T-cell (primary cell): ENCODE data around the gene HINFP. TPM values are rescaled to one million over a fixed set of nuclear protein-coding genes. Genes with fewer than 3 reads are reported as not detected.

Source experiments
- ATAC-seq, 4 experiments: fragments of 200-7000 bp in 3 of 4; fragments of 150-1000 bp in 1 of 4; cut with Tn5 transposase; replicated peaks in 1 of 4; 1 replicate in 3 of 4; 2 replicates in 1 of 4; pipeline ENCODE4 v1.10.0; 2021; ENCODE audit warnings: moderate library complexity in 3 of 4, mild to moderate bottlenecking in 2 of 4, moderate number of reproducible peaks in 1 of 4
- CTCF ChIA-PET, 2 donors: fragments of 300-600 bp; sonication (Branson Sonifier 250); formaldehyde crosslinking; loops; one replicate each; lab custom pipeline; 2022; ENCODE audit warnings: antibody characterized with exemption in 2 of 2; lab: Charles Lee
- POLR2A ChIA-PET, 2 donors: fragments of 300-600 bp; sonication (Branson Sonifier 250); formaldehyde crosslinking; loops; one replicate each; lab custom pipeline; 2022; ENCODE audit warnings: antibody characterized with exemption in 2 of 2; lab: Charles Lee
- DNase-seq, 35 experiments: peaks; one replicate each; pipeline versions ENCODE4 v3.0.0 to v3.0.0-alpha.2; 2013 to 2023
- H3K27ac ChIP-seq: one replicate; pipeline ENCODE4 v1.5.1; 2013; ENCODE audit warnings: low read length
- H3K27me3 ChIP-seq, 2 experiments: replicated peaks in 1 of 2; 1 replicate in 1 of 2; 2 replicates in 1 of 2; pipeline versions ENCODE4 v1.6.1 to v1.7.0; 2013; ENCODE audit warnings: low read length in 1 of 2, mixed read lengths in 1 of 2; ENCODE audit not compliant: control insufficient read depth in 2 of 2, insufficient read depth in 2 of 2; ENCODE audit errors: extremely low read depth in 1 of 2
- H3K36me3 ChIP-seq, 2 donors: 1 replicate in 1 of 2; 2 replicates in 1 of 2; pipeline versions ENCODE4 v1.6.1 to v1.7.0; 2013; ENCODE audit warnings: low read length in 1 of 2; ENCODE audit not compliant: control insufficient read depth in 2 of 2, insufficient read depth in 1 of 2; ENCODE audit errors: extremely low read depth in 1 of 2
- H3K4me1 ChIP-seq, 2 experiments: 1 replicate in 1 of 2; 2 replicates in 1 of 2; pipeline versions ENCODE4 v1.6.1 to v1.7.0; 2013; ENCODE audit warnings: low read length in 2 of 2, mixed read lengths in 1 of 2; ENCODE audit not compliant: insufficient read depth in 2 of 2, control insufficient read depth in 1 of 2; ENCODE audit errors: extremely low read depth in 1 of 2
- H3K4me3 ChIP-seq, 2 donors: 1 replicate in 1 of 2; 2 replicates in 1 of 2; pipeline versions ENCODE4 v1.5.1 to v1.7.0; 2013; ENCODE audit warnings: mild to moderate bottlenecking in 2 of 2, low read length in 1 of 2, moderate library complexity in 1 of 2; ENCODE audit not compliant: control insufficient read depth in 1 of 2; ENCODE audit errors: extremely low read depth in 1 of 2
- H3K9me3 ChIP-seq: 2 replicates; pipeline ENCODE4 v1.7.0; 2013
- H3K27ac Mint-ChIP-seq, 2 donors: one replicate each; pipeline ENCODE4 v1.8.0; 2020 to 2021; ENCODE audit warnings: mild to moderate bottlenecking in 2 of 2, mixed read lengths in 2 of 2
- H3K27me3 Mint-ChIP-seq, 2 donors: one replicate each; pipeline ENCODE4 v1.8.0; 2021 to 2022; ENCODE audit warnings: mixed read lengths in 2 of 2
- H3K36me3 Mint-ChIP-seq: one replicate; pipeline ENCODE4 v1.8.0; 2021; ENCODE audit warnings: mixed read lengths
- H3K4me1 Mint-ChIP-seq, 3 donors: one replicate each; pipeline ENCODE4 v1.8.0; 2020 to 2022; ENCODE audit warnings: mixed read lengths in 3 of 3, mild to moderate bottlenecking in 1 of 3
- H3K4me3 Mint-ChIP-seq, 3 donors: one replicate each; pipeline ENCODE4 v1.8.0; 2020 to 2022; ENCODE audit warnings: mild to moderate bottlenecking in 3 of 3, mixed read lengths in 3 of 3, moderate library complexity in 3 of 3
- H3K9me3 Mint-ChIP-seq, 3 donors: one replicate each; pipeline ENCODE4 v1.8.0; 2020 to 2022; ENCODE audit warnings: mixed read lengths in 3 of 3
- WGBS: methylation state at CpG from one replicate; pipeline ENCODE4 v1.1.5; 2013; ENCODE audit warnings: missing lambda C conversion rate; ENCODE audit not compliant: insufficient coverage; 5-methylcytosine and 5-hydroxymethylcytosine counted together
- total RNA-seq, 35 experiments: library from RNA in 6 of 35; stranded (reverse) in 6 of 35; fragments of 120-200 nt in 1 of 35; gene quantifications; one replicate each; pipeline versions ENCODE4 v1.2.1 to v1.2.4 and lab custom pipeline; 2013 to 2026

The HINFP gene
- total RNA-seq, 5 donors from 2014 or later (not counting 1 experiment from before 2014, with no cell fraction given): 30.0 to 68.5 (median 56.7) TPM

DNA sequence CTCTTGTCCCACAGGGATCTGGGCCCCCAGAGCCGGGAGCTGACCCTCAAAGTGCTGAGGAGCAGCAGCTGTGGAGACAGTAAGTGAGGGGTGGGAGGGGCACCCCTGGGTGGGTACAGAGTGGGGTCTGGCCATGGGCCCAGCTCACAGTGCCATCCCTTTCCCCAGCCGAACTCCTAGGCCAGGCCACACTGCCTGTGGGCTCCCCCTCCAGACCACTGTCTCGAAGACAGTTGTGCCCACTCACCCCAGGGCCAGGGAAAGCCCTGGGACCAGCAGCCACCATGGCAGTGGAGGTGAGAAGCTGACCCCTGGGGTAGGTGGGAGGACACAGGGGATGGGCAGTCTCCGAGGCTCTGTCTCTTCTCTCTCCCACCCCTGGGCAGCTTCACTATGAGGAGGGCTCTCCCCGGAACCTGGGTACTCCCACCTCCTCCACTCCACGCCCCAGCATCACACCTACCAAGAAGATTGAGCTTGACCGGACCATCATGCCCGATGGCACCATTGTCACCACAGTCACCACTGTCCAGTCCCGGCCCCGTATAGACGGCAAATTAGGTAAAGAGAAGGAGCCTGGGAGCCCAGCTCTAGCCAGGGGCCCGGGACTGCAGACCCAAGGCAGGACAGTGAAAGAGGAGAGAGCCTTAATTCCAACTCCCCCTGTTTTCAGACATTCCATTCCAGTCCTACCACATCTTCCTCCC lies 8.9 kb upstream of the HINFP start:
- Mint-ChIP-seq H3K9me3 (no peaks in the 10 kb centered on the region), H3K4me1 (peaks cover 51 to 62% (median 58%) of the 10 kb centered on the region in 3 donors), H3K27ac (peak overlapping the region; percentile 96 to 99), H3K27me3 (no peaks in the 10 kb centered on the region), H3K36me3 (peaks cover 40% of the 10 kb centered on the region), H3K4me3 (no peak overlapping the region)
- Histone ChIP-seq H3K4me3 (no peak overlapping the region), H3K27ac (no peak overlapping the region), H3K9me3 (no peaks in the 10 kb centered on the region), H3K27me3 (no peaks in the 10 kb centered on the region), H3K4me1 (peaks cover 8 to 66% of the 10 kb centered on the region in 2 experiments), H3K36me3 (peaks cover 14 to 63% of the 10 kb centered on the region in 2 donors)
- ATAC-seq (no peak), DNase-seq (no peak)
- 97% methylated on average over 6 of the region's 12 CpGs for WGBS
- ChIA-PET POLR2A (interaction anchor here in 1 of 2 donors (0.6 kb wide), 1 partner anchor 13 kb away, joined by 5 read pairs; no protein-coding TSS in a partner anchor), CTCF (interaction anchor here in 1 of 2 donors (0.9 kb wide), 1 partner anchor 10 kb away, joined by 4 read pairs; the partner anchor contains the start of gene DPAGT1)

DNA sequence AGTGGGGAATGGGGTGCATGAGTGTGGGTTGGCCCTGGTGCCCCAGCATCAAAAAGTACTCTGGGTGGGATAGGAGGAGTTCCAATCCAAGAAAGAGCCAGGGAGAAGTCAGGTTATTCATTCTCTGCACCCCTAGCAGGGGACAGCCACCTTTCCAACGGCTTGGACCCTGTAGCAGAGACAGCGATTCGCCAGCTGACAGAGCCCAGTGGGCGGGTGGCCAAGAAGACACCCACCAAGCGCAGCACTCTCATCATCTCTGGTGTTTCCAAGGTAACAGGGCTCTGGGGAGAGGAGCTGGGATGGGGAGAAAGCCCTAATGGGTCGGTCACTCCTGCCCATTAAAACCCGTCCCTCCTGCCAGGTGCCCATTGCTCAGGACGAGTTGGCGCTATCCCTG lies 7.7 kb upstream of the HINFP start:
- H3K9me3 ChIP-seq: no peaks in the 10 kb centered on the region
- Mint-ChIP-seq H3K36me3 (peaks cover 40% of the 10 kb centered on the region), H3K27me3 (no peaks in the 10 kb centered on the region), H3K4me3 (no peak overlapping the region), H3K4me1 (peaks cover 45 to 55% (median 53%) of the 10 kb centered on the region in 3 donors), H3K27ac (peak overlapping the region; percentile 96 to 99), H3K9me3 (no peaks in the 10 kb centered on the region)
- ChIA-PET CTCF (no interaction called here), POLR2A (no interaction called here)
- no peak overlapping the region for H3K27ac ChIP-seq
- 96% methylated on average over 3 of the region's 9 CpGs for WGBS
- ATAC-seq (no peak), DNase-seq (no peak)
- no peaks in the 10 kb centered on the region for H3K27me3 ChIP-seq
- H3K36me3 ChIP-seq: peaks cover 14 to 67% of the 10 kb centered on the region in 2 donors
- H3K4me1 ChIP-seq: peaks cover 5 to 57% of the 10 kb centered on the region in 2 experiments
- no peak overlapping the region for H3K4me3 ChIP-seq

DNA sequence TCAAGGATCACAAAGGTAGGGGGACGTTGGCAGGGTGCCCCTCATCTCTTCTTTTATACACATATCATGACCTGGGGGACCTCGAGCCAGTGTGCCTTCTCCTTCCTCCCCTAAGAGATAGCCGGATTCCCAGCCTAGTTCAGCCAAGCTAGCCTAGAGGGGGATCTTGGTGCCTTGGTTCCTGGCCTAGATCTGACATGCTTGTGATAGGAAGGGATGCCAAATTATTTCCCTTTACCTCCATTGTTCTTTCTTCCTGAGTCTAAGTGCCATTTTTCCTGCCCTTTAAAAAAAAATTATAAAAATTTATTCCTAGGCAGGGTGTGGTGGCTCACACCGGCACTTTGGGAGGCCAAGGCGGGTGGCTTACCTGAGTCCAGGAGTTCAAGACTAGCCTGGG lies 7.0 kb upstream of the HINFP start:
- peak overlapping the region in 1 of 3 donors; percentile 76 for H3K4me3 Mint-ChIP-seq
- ChIA-PET CTCF (no interaction called here), POLR2A (no interaction called here)
- Histone ChIP-seq H3K9me3 (no peaks in the 10 kb centered on the region), H3K36me3 (peaks cover 14 to 67% of the 10 kb centered on the region in 2 donors), H3K27ac (peak overlapping the region; percentile 79), H3K4me3 (no peak overlapping the region), H3K27me3 (no peaks in the 10 kb centered on the region), H3K4me1 (peaks cover 0 to 51% of the 10 kb centered on the region in 2 experiments)
- peaks cover 39 to 49% (median 46%) of the 10 kb centered on the region in 3 donors for H3K4me1 Mint-ChIP-seq
- peak overlapping the region; percentile 96 to 99 for H3K27ac Mint-ChIP-seq
- ATAC-seq (no peak), DNase-seq (no peak)
- no peaks in the 10 kb centered on the region for H3K9me3 Mint-ChIP-seq
- WGBS: 100% methylated on average over 1 of the region's 5 CpGs
- no peaks in the 10 kb centered on the region for H3K27me3 Mint-ChIP-seq
- H3K36me3 Mint-ChIP-seq: peaks cover 40% of the 10 kb centered on the region

DNA sequence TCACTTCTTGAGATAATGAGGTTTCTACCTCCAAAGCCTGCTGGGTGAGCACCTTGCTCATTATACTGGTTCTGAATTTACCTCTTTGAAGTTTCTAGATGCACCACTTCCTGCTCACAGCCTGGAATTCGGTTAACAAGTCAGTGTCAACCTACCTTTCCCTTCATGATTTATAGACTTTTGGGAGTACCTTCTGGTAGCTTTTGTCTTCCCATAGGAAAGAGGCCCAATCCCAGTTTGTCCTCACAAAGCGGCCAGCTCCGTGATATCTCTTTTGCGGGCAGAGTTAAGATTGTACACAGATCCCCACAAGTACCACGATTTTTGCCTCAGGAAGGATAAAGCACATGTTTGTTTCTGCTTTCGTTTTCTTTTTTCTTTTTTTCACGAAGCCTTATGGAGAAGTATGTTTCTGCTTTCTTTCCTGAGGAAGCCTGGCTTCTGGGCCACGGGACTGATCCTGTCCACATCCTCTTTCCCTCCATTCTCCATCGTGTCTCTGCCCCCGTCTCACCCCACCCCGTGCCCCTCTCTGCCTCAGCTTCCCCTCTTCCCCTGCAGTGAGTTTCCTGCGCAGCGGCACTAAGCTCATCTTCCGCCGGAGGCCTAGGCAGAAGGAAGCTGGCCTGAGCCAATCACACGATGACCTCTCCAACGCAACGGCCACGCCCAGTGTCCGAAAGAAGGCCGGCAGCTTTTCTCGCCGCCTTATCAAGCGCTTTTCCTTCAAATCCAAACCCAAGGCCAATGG lies 5.7 kb upstream of the HINFP start:
- H3K27me3 ChIP-seq: no peaks in the 10 kb centered on the region
- H3K4me3 ChIP-seq: peak overlapping the region in 1 of 2 donors; percentile 32
- ATAC-seq (peak; percentile 81 to 94 (median 87)), DNase-seq (peak in 13 of 35 experiments; percentile 10 to 66 (median 23))
- peaks cover 32 to 44% (median 39%) of the 10 kb centered on the region in 3 donors for H3K4me1 Mint-ChIP-seq
- H3K27me3 Mint-ChIP-seq: no peaks in the 10 kb centered on the region
- CTCF ChIA-PET: interaction anchor here in 1 of 2 donors (0.6 to 1.4 kb wide), 3 partner anchors 9 to 50 kb away, joined by 3 to 4 read pairs (median 4); partner anchors contain the start of genes C2CD2L and DPAGT1
- POLR2A ChIA-PET: interaction anchor here in 1 of 2 donors (0.5 to 0.7 kb wide), 4 partner anchors 15 to 798 kb away, joined by 3 to 18 read pairs (median 8); no protein-coding TSS in a partner anchor
- peak overlapping the region; percentile 76 for H3K4me3 Mint-ChIP-seq
- peaks cover 14 to 59% of the 10 kb centered on the region in 2 donors for H3K36me3 ChIP-seq
- H3K27ac ChIP-seq: peak overlapping the region; percentile 79
- H3K9me3 Mint-ChIP-seq: no peaks in the 10 kb centered on the region
- H3K4me1 ChIP-seq: peaks cover 2 to 41% of the 10 kb centered on the region in 2 experiments
- H3K9me3 ChIP-seq: no peaks in the 10 kb centered on the region
- WGBS: 51% methylated on average over 21 of the region's 24 CpGs
- H3K27ac Mint-ChIP-seq: peak overlapping the region; percentile 96 to 99
- peaks cover 36% of the 10 kb centered on the region for H3K36me3 Mint-ChIP-seq

DNA sequence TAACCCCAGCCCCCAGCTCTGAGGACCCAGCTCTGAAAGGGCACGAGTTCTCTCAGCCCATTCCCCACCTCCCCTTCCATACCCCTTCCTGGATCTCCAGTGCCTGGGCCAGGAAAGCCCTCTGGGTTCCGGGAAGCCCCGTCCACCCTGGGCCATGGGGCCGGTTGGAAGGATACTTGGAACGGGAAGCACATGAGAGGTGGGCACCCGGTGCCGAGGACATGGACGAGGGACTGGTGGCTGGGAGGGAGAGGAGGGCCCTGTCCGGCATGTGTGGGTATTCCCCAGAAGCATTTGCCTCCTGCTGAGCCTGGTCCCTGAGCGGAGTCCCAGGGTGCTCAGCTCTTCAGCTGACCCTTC lies 5.2 kb upstream of the HINFP start:
- Mint-ChIP-seq H3K4me3 (peak overlapping the region; percentile 76), H3K36me3 (peaks cover 32% of the 10 kb centered on the region), H3K9me3 (no peaks in the 10 kb centered on the region), H3K27ac (peak overlapping the region; percentile 96 to 99), H3K4me1 (peaks cover 37 to 50% (median 44%) of the 10 kb centered on the region in 3 donors), H3K27me3 (no peaks in the 10 kb centered on the region)
- ChIA-PET CTCF (interaction anchor here in 1 of 2 donors (1.1 to 1.4 kb wide), 2 partner anchors 9 to 14 kb away, joined by 3 to 4 read pairs; partner anchors contain the start of genes C2CD2L and DPAGT1), POLR2A (interaction anchor here in 1 of 2 donors (0.6 kb wide), 2 partner anchors 14 to 799 kb away, joined by 8 to 18 read pairs; no protein-coding TSS in a partner anchor)
- peaks cover 14 to 54% of the 10 kb centered on the region in 2 donors for H3K36me3 ChIP-seq
- peak overlapping the region in 1 of 2 donors; percentile 32 for H3K4me3 ChIP-seq
- peak overlapping the region; percentile 79 for H3K27ac ChIP-seq
- no peaks in the 10 kb centered on the region for H3K9me3 ChIP-seq
- peaks cover 4 to 45% of the 10 kb centered on the region in 2 experiments for H3K4me1 ChIP-seq
- no peak for DNase-seq
- ATAC-seq: no peak
- H3K27me3 ChIP-seq: no peaks in the 10 kb centered on the region
- 97% methylated on average over 6 of the region's 10 CpGs for WGBS

DNA sequence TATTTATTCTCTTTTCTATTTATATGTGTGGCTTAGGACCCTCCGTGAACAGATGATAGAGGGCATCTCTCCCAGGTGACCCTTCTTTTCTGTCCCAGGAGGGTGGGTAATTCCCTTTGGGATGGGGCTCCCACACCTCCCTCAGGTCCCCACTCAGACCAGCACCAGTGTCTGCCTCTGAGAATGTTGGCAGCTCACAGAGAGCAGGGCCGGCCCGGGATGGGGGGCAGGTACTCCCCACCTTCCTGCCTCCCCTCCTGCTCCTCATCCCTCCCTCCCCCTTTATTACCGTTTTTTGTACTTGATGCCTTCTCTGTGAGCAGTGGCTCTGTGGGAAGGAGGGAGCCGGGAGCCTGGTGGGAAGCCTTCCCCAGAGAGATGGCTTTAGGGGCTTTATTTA lies 4.8 kb upstream of the HINFP start:
- H3K9me3 ChIP-seq: no peaks in the 10 kb centered on the region
- peak overlapping the region; percentile 79 to 99 for H3K27ac Mint-ChIP-seq
- WGBS: no CpG with 5 or more reads among the region's 5 CpGs
- H3K4me3 ChIP-seq: no peak overlapping the region
- ATAC-seq (no peak), DNase-seq (no peak)
- no peaks in the 10 kb centered on the region for H3K27me3 Mint-ChIP-seq
- CTCF ChIA-PET: interaction anchor here (0.5 to 1.4 kb wide), 2 partner anchors 10 to 80 kb away, joined by 3 read pairs; partner anchors contain the start of gene C2CD2L (in 1 of the 2)
- POLR2A ChIA-PET: no interaction called here
- H3K4me1 ChIP-seq: peaks cover 4 to 45% of the 10 kb centered on the region in 2 experiments
- no peaks in the 10 kb centered on the region for H3K9me3 Mint-ChIP-seq
- H3K4me3 Mint-ChIP-seq: peak overlapping the region in 1 of 3 donors; percentile 76
- H3K27ac ChIP-seq: peak overlapping the region; percentile 79
- no peaks in the 10 kb centered on the region for H3K27me3 ChIP-seq
- H3K36me3 Mint-ChIP-seq: peaks cover 28% of the 10 kb centered on the region
- H3K4me1 Mint-ChIP-seq: peaks cover 37 to 50% (median 46%) of the 10 kb centered on the region in 3 donors
- H3K36me3 ChIP-seq: peaks cover 11 to 50% of the 10 kb centered on the region in 2 donors
